ENCODE data around the gene LIPI.
"Not testable (repeated sequence)": the region's sequence is repeated elsewhere in the genome, so short reads cannot be mapped to it uniquely, and the experiment has no call there.

LIPI gene

GRCh38 chr21:14119038-14119437, 91.7 kb downstream of the LIPI start:
- DNase-seq, result no peak

- DNase-seq, result no peak
Observed at GRCh38 chr21:14116080-14116481, 94.7 kb downstream of the LIPI start.

DNA sequence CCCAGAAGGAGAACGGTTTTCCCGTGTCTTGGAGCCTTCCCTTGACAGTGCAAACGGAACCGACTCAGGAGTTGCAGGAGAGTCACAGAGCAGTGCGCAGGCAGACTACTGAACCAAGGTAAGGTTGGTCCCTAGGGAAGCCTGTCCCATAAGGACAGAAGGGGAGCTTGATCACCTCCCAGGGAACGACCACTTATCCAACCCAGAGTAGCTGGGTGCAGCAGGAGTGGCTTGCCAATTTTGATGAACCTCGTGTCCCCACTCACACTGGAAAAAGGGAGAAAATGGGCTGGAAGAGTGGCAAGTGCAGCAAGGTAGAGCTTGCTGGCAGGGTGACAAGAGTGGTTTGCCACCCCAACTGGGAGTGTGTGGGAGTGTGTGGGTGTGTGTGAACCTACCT, 95.1 kb downstream of the LIPI start:
- DNase-seq, result no peak

DNA sequence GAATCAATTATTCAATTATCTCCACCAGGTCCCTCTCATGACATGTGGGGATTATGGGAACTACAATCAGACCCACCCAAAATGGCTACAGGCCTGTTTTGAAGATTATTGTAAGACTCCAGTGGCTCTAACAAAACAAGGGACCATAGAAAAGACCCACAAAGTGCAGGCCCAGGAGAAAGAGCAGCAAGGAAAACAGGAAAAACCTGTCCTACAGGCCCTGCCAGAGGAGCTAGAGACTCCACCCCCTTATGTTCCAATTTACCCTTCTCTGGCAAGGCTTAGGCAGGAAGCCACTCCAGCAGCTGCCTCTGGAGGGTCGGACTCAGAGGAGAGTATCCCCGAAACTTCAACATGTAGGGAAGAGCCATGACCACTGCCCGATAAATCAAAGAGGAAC, 96.5 kb downstream of the LIPI start:
- DNase-seq, result no peak

DNA sequence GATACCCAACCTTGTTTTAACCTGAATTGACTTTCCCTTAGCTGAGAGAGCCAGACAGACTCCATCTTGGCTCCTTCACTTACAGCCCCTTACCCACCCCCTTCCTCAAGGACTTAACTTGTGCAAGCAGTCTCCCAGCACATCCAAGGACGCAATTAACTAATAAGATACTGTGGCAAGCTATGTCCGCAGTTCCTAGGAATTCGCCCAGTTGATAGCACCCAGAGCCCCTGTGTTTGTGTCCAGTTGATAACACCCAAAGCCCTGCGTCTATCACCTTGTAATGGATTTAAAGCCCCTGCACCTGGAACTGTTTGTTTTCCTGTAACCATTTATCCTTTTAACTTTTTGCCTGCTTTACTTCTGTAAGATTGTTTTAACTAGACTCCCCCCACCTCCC, 106.2 kb downstream of the LIPI start:
- DNase-seq, result not testable (repeated sequence)

DNA sequence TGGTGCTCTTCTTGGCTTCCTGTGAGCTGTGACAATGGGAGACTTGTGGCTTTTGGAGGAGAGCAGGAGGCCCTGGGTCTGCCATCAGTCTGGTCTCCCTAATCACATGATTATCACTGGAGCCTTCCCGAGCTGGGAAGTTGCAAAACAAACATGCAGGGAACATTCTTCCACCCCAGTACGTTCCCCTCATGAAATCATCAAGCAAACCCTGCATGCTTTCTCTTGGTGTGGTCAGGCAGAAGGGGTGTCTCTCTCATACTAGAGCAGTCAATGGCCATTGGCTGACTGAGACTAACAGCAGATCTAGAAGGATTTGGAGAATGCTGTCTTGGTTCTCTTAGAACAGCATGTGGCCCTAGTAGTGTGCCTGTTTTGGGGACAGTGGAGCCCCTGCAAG, 111.2 kb downstream of the LIPI start:
- DNase-seq, result no peak

DNA sequence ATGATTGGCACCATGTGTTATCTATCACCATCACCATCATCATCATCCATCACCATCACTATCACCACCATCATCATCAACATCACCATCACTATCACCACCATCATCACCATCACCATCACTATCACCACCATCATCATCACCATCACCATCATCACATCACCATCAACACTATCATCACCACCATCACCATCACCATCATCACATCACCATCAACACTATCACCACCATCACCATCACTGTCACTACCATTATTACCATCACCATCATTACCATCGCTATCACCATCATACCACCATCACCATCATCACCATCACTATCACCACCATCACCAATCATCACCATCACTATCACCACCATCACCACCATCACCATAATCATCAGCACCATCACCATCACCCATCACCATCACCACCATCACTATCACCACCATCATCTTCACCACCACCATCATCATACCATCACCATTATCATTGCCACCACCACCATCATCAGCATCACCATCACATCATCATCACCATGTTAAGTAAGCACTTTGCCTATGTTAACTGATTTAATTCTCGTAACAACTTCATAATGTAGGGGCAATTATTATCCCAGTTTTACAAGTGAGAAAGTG, 112.8 kb downstream of the LIPI start:
- no peak for DNase-seq

DNA sequence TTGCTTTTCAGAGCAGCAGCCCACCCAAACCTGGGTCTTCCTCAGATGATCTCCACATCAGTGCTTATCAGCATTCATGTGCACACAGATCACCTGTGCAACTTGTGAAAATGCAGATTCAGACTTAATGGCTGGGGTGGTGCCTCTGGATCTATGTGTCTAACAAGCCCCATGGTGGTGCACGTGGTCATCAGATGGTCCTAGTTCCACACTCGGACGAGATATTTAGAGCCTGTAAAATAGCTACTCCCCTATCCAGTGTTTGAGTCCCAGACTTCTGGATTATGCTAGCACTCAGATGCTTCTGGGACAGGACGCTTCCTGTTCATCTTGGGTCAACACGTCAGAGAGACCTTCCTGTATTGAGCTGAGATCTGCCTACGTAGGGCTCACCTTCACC, 114.2 kb downstream of the LIPI start:
- DNase-seq, result no peak

GRCh38 chr21:14096172-14096571, 114.6 kb downstream of the LIPI start:
- no peak for DNase-seq

DNA sequence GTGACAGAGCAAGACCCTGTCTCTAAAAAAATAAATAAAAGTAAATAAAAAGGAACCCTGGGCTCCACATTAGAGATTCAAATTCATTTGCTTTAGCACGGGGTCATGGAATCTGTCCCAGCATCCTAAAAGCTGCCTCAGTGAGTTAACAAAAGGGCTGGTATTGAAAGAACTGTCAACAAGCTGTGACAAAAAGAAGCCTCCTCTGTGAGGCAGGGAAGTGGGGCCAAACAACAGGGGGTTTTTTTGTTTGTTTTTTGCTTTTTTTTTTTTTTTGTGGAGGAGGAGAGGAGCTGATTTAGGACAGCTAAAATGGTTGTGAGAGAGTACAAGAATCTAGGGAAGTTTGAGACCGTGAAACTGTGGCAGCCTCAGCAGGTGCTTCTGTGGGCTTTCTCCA, 115.7 kb downstream of the LIPI start:
- no peak for DNase-seq

GRCh38 chr21:14092834-14093560, 117.8 kb downstream of the LIPI start:
- no peak for DNase-seq

DNA sequence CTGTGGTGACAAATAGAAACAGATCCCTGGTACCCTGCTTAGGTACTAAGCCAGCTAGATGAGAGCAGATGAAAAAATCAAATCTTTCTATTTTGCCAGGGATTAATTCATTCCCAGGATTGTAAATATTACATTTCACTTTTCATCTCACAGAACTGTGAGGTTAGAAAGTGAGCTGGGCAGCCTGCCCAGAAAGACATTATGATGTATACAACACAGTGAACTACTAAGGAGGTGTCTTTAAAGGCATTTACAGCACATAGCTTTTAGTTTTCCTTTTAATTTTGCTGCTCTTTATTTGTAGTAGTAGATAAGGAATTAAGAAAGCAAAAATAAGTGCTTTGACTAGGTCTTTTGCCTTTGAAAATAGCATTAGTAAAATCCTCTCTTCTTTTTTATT, 120.6 kb downstream of the LIPI start:
- peak in 2 of 58 donors; percentile 23 to 32 for DNase-seq

DNA sequence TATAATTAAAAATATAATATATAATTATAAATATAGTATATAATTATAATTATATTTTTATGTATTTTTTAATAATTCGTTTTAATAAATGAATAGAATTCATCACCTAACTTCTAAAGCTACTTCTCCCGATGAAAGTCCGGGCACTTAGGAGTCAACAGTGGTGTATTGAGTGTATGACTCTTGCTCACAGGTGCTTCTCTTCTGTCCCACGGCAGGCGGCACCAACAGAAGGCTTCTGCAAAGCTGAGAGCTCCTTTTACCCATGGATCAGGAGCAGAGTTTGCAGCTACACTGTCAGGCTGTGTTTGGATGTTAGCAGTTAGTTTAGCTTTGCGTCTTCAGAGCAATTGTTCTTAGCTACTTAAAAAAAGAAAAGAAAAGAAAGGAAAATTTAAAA, 122.4 kb downstream of the LIPI start:
- no peak for DNase-seq

- no peak for DNase-seq
Observed at GRCh38 chr21:14086553-14086952, 124.2 kb downstream of the LIPI start.

DNA sequence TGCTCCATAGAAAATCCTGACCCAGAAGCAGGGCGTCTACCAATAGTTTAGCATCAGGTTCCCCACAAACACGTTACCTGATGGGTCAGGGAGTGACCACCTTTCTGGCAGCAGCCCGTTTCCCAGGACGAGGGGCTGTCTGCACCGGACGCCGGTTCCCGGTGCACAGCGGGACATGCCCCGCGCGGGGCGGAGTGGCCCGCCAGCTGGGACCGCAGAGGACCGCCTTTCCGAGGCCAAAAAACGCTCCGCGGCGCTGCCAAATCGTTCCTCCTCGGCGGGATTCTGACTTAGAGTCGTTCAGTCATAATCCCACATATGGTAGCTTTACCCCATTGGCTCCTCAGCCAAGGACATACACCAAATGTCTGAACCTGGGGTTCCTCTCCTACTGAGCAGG, 126.1 kb downstream of the LIPI start:
- DNase-seq, result no peak

GRCh38 chr21:14084068-14084501, 126.7 kb downstream of the LIPI start:
- no peak for DNase-seq

GRCh38 chr21:14080764-14081096, 130.0 kb downstream of the LIPI start:
- DNase-seq, result no peak

- no peak for DNase-seq
Observed at GRCh38 chr21:14080040-14080763, 130.6 kb downstream of the LIPI start.

GRCh38 chr21:14078746-14079375, 131.9 kb downstream of the LIPI start:
- DNase-seq, result no peak

DNA sequence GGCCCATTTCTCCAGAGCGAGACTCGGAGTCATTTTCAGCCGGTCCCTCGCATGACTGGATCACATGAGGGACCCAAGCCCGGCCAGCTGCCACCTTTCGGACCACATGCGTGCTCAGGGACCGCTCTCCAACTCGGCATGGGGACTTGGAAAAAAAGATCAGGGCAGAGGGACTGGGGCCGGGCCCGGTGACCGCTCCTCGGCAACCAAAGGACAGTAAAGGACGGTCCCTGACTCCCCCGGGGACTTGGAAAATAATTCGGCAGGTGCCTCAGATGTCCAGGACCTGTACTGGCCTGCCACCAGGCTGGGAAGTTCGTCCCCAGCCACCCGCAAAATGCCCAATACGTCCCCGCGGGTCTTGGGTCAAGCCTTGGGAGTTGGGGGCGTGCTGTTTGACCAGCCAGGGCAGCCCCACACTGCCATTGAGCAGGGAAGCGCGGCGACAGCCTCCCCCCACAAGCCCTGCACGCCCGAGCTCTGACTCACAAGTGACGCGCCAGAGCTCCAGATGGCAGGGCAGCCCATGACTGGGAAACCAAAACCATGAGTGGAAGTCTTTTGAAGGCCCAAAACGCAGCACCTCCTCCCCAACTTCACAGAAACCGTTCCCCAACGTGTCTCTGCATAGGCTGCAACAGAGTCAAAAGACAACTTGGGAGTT, 134.5 kb downstream of the LIPI start:
- DNase-seq, result no peak

DNA sequence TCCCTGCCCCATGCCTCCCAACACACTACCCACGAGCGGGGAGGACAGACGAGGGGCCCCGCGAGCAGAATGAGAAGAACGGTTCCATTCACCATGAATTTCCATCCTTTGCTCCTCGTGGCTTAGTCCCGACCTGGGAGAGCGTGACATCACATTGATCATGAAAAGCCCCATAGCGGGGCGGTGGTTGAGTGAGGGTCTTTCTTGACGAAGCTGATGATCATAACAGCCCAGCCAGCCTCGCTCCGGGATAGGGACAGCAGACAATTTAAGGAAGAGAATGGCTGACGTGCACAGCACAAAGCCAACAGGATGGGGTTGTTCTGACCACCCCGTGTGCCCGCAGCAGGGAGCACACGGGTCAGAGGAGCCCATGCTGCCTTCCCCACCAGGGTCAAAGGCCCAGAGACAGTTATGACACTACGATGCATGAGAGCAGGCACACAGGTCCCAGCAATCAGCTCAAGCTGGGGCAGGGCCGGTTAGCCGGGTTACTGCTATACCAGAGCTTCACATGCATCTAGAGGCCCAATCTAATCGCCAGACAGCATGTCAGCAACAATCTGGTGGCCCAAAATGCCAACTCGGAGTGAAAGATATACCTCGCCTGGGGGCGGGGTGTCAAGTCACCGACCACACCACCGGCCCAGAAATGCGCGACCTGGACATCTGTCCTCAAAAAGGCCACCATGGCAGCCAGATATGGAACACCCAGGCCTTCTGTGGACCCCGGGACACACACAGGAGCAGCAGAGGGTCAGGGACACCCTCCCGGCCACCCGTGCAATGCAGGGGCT, 135.2 kb downstream of the LIPI start:
- no peak for DNase-seq
